GM10847 (cell line): ENCODE measurements around the gene RAP1GAP.

Experiments
- POLR2A ChIP-seq: IDR thresholded peaks from 2 replicates; pipeline ENCODE4 v1.6.1; 2011; ENCODE audit not compliant: insufficient read length; ENCODE audit errors: extremely low read depth

RAP1GAP gene

GRCh38 chr1:21618059-21618458 is 51.1 kb downstream of the RAP1GAP start:
- no peak for TF ChIP-seq POLR2A

GRCh38 chr1:21617126-21617738 is 51.9 kb downstream of the RAP1GAP start:
- TF ChIP-seq POLR2A = no peak

GRCh38 chr1:21616372-21616771 is 52.8 kb downstream of the RAP1GAP start:
- no peak for TF ChIP-seq POLR2A

- TF ChIP-seq POLR2A = no peak
Measured at GRCh38 chr1:21614419-21615115, 54.6 kb downstream of the RAP1GAP start.

GRCh38 chr1:21613072-21613867 is 55.9 kb downstream of the RAP1GAP start:
- no peak for TF ChIP-seq POLR2A

GRCh38 chr1:21612057-21612456 is 57.1 kb downstream of the RAP1GAP start:
- no peak for TF ChIP-seq POLR2A

- TF ChIP-seq POLR2A = no peak
Measured at GRCh38 chr1:21610989-21611785, 58.0 kb downstream of the RAP1GAP start.

- TF ChIP-seq POLR2A = no peak
Measured at GRCh38 chr1:21610027-21610426, 59.1 kb downstream of the RAP1GAP start.

GRCh38 chr1:21608798-21609197 is 60.4 kb downstream of the RAP1GAP start:
- no peak for TF ChIP-seq POLR2A

GRCh38 chr1:21607549-21608529 is 61.3 kb downstream of the RAP1GAP start:
- no peak for TF ChIP-seq POLR2A

- no peak for TF ChIP-seq POLR2A
Measured at GRCh38 chr1:21605964-21606705, 63.0 kb downstream of the RAP1GAP start.

GRCh38 chr1:21605012-21605715 is 64.0 kb downstream of the RAP1GAP start:
- no peak for TF ChIP-seq POLR2A
